Muscle of arm (tissue), 12 donors: ENCODE results near the gene ATAT1. TPM values are rescaled to one million over a fixed set of nuclear protein-coding genes. Genes with fewer than 3 reads are reported as not detected.
"Not testable (repeated sequence)": the region's sequence is repeated elsewhere in the genome, so short reads cannot be mapped to it uniquely, and the experiment has no call there.

Experiments used
- DNase-seq: peaks from one replicate; pipeline ENCODE4 v3.0.0-alpha.2; 2013
- polyA plus RNA-seq, 12 donors: library from polyadenylated mRNA; unstranded; fragments of 120-200 nt; gene quantifications; one replicate each; pipeline ENCODE4 v1.2.1, GENCODE V29; 2013; ENCODE audit not compliant: insufficient read length in 12 of 12

Gene ATAT1
- polyA plus RNA-seq, 12 donors = 16.0 to 52.5 (median 19.8) TPM; not detected in 1

DNA sequence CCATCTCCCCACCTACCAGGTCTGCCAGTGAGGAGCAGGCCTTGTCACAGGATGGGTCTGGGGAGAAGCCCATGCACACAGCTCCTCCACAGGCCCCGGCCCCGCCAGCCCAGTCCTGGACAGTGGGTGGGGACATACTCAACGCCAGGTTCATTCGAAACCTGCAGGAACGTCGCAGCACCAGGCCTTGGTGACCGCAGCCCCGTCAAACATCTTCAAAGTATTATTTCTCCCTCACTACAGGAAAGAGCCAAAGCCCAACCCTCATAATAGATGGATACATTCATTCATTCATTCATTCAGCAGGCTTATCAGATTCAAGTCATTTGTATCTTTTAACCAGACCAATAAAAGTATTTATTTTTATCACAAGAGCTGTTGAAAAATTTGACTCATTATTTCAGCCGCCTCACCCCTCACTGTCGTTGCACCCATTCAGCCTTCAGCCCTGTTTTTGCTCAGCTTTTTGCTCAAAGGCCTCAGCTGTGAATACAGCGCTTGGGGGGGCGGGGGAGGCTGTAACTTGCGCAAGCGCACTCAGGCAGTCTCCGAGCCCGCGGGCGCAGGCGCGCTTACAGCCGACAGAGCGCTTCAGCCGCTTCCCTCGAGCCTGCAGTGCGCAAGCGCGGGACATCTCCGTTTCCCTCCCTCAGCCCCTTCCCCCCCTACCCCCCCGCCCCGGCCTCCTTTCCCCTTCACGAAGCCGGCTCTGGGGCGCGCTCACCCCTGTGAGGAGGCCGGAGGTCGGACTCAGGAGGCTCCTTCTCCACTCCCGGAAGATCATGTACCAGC, 20.0 kb downstream of the ATAT1 start, which contains the start of gene C6orf136:
Gene C6orf136 (plus strand): TSS at position 684 of the 792 bp plus-strand sequence. CDS start 99 bp downstream, at position 783.
- peak; percentile 92 for DNase-seq

DNA sequence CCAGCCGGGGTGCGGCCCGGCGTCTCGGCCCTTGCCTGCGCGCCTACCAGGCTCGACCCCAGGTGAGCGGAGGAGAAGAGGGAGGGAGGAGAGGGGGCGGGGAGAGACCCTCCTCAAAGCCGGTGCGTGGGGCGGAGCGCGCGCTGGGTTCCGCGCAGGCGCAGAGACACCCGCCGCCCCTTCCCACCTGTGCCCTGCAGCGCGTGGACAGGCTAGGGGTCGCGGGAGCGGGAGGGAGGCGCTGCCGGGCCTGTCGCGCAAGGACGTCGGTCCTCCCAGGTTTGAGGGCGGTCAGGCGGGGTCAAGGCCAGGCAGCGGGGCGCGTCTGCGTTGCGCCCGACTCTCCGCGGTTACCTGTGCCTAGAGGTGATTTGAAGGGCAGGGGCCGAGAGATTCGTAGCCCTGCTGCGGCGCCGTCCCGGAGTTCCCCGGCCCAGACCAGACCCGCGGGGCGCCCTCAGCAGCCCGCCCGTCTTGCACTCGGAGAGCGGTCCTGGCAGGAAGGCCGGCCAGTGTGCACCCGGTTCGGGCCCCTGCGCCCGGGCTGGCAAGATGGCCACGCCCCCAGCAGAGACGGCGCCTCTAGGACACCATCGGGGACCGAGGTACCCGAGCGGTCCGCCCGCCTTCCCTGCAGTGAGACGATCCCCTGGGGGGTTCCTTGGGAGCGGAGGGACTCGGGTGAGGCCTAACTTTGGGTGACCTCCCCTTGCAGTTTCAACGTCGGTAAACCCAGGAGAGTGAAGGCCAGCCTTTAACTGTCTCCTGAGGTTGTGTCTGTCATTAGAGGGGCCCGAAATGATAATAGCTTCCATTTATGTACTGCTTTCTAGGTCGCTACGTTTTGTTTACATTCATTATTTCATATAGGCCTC, 20.8 kb downstream of the ATAT1 start:
- DNase-seq = peak; percentile 22

DNA sequence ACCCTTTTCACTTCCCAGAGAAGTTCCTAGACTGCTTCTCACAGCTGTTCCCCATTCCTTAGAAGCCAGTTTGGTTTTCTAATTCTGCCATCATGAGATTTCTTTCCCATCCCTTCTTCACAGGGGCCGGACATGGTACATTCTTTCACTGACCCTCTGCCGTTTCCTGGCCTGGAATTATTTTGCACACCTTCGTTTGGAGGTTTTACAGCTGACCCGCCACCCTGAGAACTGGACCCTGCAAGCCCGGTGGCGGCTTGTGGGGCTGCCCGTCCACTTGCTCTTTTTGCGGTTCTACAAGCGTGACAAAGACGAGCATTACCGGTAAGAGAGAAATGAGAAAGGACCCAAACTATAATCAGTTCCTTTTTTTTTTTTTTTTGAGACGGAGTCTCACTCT, 24.5 kb downstream of the ATAT1 start:
- no peak for DNase-seq

- DNase-seq = no peak
Observed at GRCh38 chr6:30654798-30655742, 28.4 kb downstream of the ATAT1 start.

- no peak for DNase-seq
Observed at GRCh38 chr6:30655743-30656094, 29.0 kb downstream of the ATAT1 start.

DNA sequence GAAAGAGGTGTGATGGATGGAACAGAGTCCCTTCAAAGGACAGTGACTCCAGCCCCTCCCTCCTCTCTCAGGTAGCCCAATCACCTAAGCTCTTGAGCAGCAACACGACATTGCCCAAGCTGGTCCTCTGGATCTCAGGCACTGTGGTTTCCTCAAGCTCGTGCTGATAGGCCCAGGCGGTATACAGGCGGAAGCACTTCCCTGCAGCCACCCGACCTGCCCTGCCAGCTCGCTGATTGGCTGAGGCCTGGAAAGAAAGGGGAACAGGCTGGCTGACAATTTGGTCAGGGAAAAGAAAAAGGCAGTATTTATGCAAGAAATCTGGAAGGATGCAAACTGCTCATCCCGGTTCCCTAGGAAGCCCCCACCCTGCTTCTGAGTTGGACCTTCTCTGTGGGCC, 29.8 kb downstream of the ATAT1 start:
- DNase-seq = no peak

- no peak for DNase-seq
Observed at GRCh38 chr6:30657454-30657853, 30.8 kb downstream of the ATAT1 start.

DNA sequence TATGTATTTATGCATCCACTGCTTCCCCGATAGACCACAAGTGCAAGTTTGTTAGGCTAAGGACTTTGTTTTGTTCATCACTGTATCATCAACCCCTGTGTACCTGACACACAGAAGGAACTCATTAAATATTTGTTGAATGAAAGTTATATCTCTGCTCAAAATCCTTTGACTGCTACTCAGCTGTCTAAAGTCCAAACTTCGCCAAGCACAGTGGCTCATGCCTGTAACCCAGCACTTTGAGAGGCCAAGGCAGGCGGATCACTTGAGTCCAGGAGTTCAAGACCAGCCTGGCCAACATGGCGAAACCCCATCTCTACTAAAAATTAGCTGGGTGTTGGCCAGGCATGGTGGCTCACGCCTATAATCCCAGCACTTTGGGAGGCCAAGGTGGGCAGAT, 31.2 kb downstream of the ATAT1 start:
- DNase-seq = not testable (repeated sequence)

- DNase-seq = no peak
Observed at GRCh38 chr6:30664994-30665767, 38.5 kb downstream of the ATAT1 start.

GRCh38 chr6:30666300-30666699, 39.6 kb downstream of the ATAT1 start:
- not testable (repeated sequence) for DNase-seq

- no peak for DNase-seq
Observed at GRCh38 chr6:30670760-30671527, 44.3 kb downstream of the ATAT1 start.

- peak; percentile 97 for DNase-seq
Observed at GRCh38 chr6:30672445-30673253, 46.0 kb downstream of the ATAT1 start, which contains the start of gene DHX16. TSS of gene DHX16 (minus strand) at chr6:30673006. CDS start at chr6:30672841, 165 bp downstream.

DNA sequence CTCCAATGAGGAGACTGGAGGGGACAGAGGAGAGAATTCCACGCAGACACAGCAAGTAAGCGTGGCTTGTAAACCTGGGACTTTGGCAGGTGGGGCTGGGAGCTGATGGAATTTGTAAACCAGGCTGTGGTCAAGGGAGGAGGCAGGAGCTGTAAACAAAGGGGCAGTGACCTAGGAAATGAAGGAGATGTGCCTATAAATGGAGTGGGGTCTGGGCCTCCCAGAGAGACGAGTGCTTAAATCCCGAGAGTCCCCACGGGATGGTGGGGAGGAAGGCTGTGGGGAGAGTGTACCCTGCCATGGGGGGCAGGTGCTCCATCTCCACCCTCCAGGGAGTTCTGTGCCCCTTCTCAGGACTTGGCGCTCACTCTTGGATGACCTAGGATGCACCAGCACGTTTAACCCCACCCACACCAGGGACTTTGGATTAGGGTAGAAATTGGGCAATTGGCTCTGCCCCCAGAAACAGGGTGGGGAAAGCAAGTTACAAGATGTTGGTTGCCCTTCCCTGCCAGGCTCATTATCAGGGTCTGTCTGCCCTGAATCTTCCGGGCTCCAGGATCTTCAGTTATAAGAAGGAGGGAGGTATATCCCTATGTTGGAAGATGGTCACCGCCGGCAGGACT, 50.1 kb downstream of the ATAT1 start:
- DNase-seq = no peak

GRCh38 chr6:30678964-30679726, 52.5 kb downstream of the ATAT1 start:
- DNase-seq = peak; percentile 85

GRCh38 chr6:30679765-30680535, 53.3 kb downstream of the ATAT1 start:
- DNase-seq = no peak

- DNase-seq = no peak
Observed at GRCh38 chr6:30681766-30682142, 55.1 kb downstream of the ATAT1 start.
